Mucosa of gallbladder (tissue), 1 donor: ENCODE results near the gene KLHL40. TPM values are rescaled to one million over a fixed set of nuclear protein-coding genes. Genes with fewer than 3 reads are reported as not detected.

Source experiments
- DNase-seq: peaks from one replicate; pipeline ENCODE4 v3.0.0-alpha.2; 2020; ENCODE audit warnings: low spot score
- total RNA-seq: library from RNA; stranded (reverse); gene quantifications from one replicate; pipeline ENCODE4 v1.2.1, GENCODE V29; 2021
- donor health status: DM: no; HTN: no; CAD: no.

The KLHL40 gene
- total RNA-seq, 1 donor from 2014 or later = not detected

- no peak for DNase-seq
Measured at GRCh38 chr3:42656680-42657610, 28.4 kb upstream of the KLHL40 start.

GRCh38 chr3:42657675-42658074, 27.7 kb upstream of the KLHL40 start:
- DNase-seq = no peak

- DNase-seq = no peak
Measured at GRCh38 chr3:42658091-42658770, 27.1 kb upstream of the KLHL40 start.

- DNase-seq = no peak
Measured at GRCh38 chr3:42658771-42659390, 26.5 kb upstream of the KLHL40 start.

DNA sequence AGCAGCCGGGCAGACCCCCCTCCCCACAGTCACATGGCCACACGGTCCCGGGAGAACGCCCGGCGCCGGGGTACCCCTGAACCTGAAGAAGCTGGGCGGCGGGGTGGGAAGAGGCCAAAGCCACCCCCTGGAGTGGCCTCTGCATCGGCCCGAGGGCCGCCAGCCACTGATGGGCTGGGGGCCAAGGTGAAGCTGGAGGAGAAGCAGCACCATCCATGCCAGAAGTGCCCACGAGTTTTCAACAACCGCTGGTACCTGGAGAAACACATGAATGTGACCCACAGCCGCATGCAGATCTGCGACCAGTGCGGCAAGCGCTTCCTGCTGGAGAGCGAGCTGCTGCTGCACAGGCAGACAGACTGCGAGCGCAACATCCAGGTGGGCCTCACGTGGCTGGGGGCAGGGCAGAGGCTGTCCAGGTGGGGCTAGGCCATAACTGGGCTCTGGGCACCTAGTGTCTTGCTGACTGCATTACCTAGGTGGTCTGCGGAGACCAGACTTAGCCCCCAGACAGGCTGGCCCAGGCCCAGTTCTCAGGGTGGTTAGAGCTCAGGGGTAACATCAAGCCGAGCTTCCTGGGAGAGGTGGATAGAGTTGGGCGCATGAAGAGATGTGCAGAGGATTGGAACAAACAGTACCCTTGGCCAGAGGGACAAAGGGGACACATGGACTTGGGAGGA, 25.7 kb upstream of the KLHL40 start:
- DNase-seq = no peak

GRCh38 chr3:42660131-42660715, 25.1 kb upstream of the KLHL40 start:
- DNase-seq = no peak

DNA sequence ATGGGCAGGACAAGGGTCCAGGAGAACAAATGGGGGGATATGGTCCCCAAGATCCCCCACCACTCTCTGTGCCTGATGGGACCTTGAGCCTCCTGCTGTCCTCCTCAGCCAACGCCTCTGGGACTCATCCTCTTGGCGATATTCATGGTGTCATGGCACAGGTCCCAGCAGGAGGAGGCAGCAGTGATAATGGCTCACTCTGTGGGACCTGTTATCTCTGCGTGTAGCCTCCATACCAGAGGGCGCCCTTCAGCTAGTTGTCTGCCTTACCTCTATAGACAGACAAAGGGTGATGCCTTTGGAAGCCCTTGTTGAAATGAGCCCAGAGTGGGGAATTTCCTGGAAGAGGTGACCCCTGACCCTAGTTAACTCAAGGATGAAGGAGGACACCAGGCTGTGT, 24.4 kb upstream of the KLHL40 start:
- DNase-seq = no peak

GRCh38 chr3:42661593-42662022, 23.7 kb upstream of the KLHL40 start:
- no peak for DNase-seq

- no peak for DNase-seq
Measured at GRCh38 chr3:42662037-42662812, 23.1 kb upstream of the KLHL40 start.

- no peak for DNase-seq
Measured at GRCh38 chr3:42662813-42663535, 22.4 kb upstream of the KLHL40 start.

- no peak for DNase-seq
Measured at GRCh38 chr3:42663581-42664437, 21.5 kb upstream of the KLHL40 start.

DNA sequence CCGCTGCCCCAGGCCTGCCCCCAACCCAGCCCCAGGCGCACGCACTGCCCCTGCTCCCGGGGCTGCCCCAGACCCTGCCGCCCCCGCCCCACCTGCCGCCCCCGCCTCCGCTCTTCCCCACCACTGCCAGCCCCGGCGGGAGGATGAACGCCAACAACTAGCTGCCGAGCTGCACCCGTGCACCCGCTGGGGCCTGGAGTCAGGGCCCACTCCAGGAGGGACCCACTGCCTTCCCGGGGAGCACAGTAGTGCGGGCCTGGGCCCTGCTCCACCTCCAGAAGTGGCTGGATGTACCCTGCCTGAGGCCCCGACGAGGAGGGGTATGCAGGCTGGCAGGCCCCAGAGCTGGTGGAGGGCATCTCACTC, 20.9 kb upstream of the KLHL40 start:
- no peak for DNase-seq

GRCh38 chr3:42665050-42665878, 20.1 kb upstream of the KLHL40 start:
- no peak for DNase-seq

GRCh38 chr3:42666022-42666421, 19.3 kb upstream of the KLHL40 start:
- no peak for DNase-seq

- DNase-seq = no peak
Measured at GRCh38 chr3:42666577-42666998, 18.7 kb upstream of the KLHL40 start.

DNA sequence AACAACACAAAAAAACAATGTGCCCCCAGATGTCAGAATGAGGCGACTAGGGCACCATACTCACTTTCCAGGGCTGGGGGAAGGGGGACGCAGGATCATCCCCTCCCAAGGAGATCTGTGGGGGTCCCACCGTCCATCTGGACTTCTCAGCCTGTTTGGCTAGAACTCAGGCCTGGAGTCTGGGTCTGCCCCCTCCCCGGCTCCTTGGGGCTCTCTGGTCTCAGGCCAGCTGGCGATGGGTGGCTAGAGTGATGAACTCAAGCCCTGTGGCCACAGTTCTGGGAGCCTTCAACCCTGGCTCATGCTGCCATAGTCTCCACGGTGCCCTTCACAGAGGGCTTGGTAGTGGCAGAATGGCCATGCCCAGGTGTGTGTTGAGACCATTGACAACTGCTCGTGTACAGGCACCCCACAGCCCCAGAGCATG, 18.2 kb upstream of the KLHL40 start:
- DNase-seq = no peak

DNA sequence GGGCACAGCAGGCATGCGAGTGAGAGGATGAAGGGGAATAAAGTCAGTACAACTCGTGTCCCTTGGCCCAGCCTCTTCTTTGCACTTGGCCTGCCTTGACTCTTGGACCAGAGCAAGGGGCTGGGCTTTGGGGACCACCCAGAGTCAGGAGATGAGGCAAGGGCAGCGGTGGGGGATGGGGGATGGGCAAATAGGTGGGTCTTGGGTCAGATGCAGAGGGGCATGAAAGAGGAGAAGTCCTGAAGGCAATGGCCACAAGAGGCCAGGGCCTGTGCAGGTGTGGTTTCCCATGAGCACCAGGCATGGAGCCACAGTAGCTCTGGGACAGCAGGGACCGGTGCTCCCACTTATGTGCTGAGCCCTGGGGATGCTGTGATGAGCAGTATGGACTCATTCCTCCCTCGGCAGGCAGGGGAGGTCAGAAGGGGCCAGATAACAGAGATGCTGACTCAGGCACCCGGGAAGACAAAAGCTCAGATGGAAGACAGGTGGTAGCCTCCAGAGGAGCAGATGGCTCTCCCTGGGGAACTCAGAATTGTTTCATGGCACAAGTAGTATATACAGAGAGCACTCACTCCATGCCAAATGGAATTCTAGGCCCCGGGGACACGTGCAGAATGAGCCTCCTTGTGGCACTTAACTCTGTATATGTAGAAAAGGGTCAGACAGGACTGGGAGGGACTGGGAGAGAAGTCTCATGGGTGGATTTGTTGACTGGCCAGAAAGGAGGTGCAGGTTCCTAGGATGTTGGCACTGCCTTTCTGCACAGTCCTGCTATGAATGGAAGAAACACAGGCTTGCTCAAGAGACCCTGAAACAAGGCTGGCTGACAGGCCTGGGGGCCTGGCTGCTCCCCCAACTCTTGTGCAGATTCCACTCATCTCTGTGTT, 17.6 kb upstream of the KLHL40 start:
- no peak for DNase-seq
